Panc1 (cell line): Measurements from ENCODE around the gene TMEM128.
"Not testable (repeated sequence)": the region's sequence is repeated elsewhere in the genome, so short reads cannot be mapped to it uniquely, and the experiment has no call there.

Experiments
- CTCF ChIP-seq: fragments of 450-650 bp; IDR thresholded peaks from 2 replicates; pipeline ENCODE4 v1.5.1; 2017; ENCODE audit warnings: mild to moderate bottlenecking
- POLR2AphosphoS5 ChIP-seq: IDR thresholded peaks from 2 replicates; pipeline ENCODE4 v1.6.1; 2012; ENCODE audit warnings: mild to moderate bottlenecking, low read depth, low read length, moderate library complexity
- REST ChIP-seq, 2 experiments: IDR thresholded peaks; 2 replicates each; pipeline ENCODE4 v1.6.1; 2011 to 2012; ENCODE audit warnings: low read depth in 2 of 2, control low read depth in 1 of 2, low read length in 1 of 2, mild to moderate bottlenecking in 1 of 2, moderate library complexity in 1 of 2; ENCODE audit not compliant: insufficient read depth in 1 of 2
- SIN3A ChIP-seq: IDR thresholded peaks from 2 replicates; pipeline ENCODE4 v1.6.1; 2012; ENCODE audit warnings: low read depth, mild to moderate bottlenecking, low read length, moderate library complexity, borderline replicate concordance; ENCODE audit not compliant: insufficient read depth
- TCF7L2 ChIP-seq: IDR thresholded peaks from 2 replicates; pipeline ENCODE4 v1.6.1; 2011; ENCODE audit warnings: mild to moderate bottlenecking, low read depth, low read length, inconsistent platforms

- TF ChIP-seq CTCF; TCF7L2; REST (IDR thresholded peaks at IDR 0.05; ENCODE audit: insufficient read depth in 1 of 2, low read depth in 2 of 2, low read length in 1 of 2); POLR2AphosphoS5; SIN3A: not testable (repeated sequence)
Observed at GRCh38 chr4:4249342-4249741, 1.3 kb upstream of the TMEM128 start.
